H9 (cell line): ENCODE results near the gene GAL3ST1. TPM values are rescaled to one million over a fixed set of nuclear protein-coding genes. Genes with fewer than 3 reads are reported as not detected.

ENCODE experiments used
- DNase-seq: peaks from one replicate; pipeline ENCODE4 v3.0.0-alpha.2; 2017
- H2AFZ ChIP-seq: one replicate; pipeline ENCODE4 v1.6.1; 2013; ENCODE audit warnings: mild to moderate bottlenecking, low read length, control low read depth, moderate library complexity
- H2AK5ac ChIP-seq: 2 replicates; pipeline ENCODE4 v1.6.1; 2013; ENCODE audit warnings: low read length, control low read depth, mixed read lengths; ENCODE audit not compliant: insufficient read length
- H2BK120ac ChIP-seq: one replicate; pipeline ENCODE4 v1.6.1; 2013; ENCODE audit warnings: low read depth, mild to moderate bottlenecking, low read length, control low read depth, inconsistent platforms; ENCODE audit not compliant: poor library complexity, severe bottlenecking
- H2BK12ac ChIP-seq: 2 replicates; pipeline ENCODE4 v1.6.1; 2013; ENCODE audit warnings: low read length, control low read depth, mixed read lengths, low read depth; ENCODE audit not compliant: insufficient read length
- H2BK15ac ChIP-seq: 2 replicates; pipeline ENCODE4 v1.6.1; 2013; ENCODE audit warnings: low read depth, low read length, control low read depth
- H2BK20ac ChIP-seq: one replicate; pipeline ENCODE4 v1.6.1; 2013; ENCODE audit warnings: low read depth, mild to moderate bottlenecking, low read length, control low read depth, inconsistent platforms; ENCODE audit not compliant: poor library complexity, severe bottlenecking
- H2BK5ac ChIP-seq: 2 replicates; pipeline ENCODE4 v1.6.1; 2013; ENCODE audit warnings: low read length, control low read depth, mixed read lengths; ENCODE audit not compliant: insufficient read length
- H3K14ac ChIP-seq: 2 replicates; pipeline ENCODE4 v1.6.1; 2013; ENCODE audit warnings: low read length, control low read depth; ENCODE audit not compliant: insufficient read depth
- H3K18ac ChIP-seq: 2 replicates; pipeline ENCODE4 v1.6.1; 2013; ENCODE audit warnings: low read depth, mild to moderate bottlenecking, mixed read lengths, low read length, control low read depth; ENCODE audit not compliant: insufficient read length
- H3K23ac ChIP-seq: 2 replicates; pipeline ENCODE4 v1.6.1; 2013; ENCODE audit warnings: low read length, control low read depth, mixed read lengths, low read depth; ENCODE audit not compliant: insufficient read length
- H3K23me2 ChIP-seq: 2 replicates; pipeline ENCODE4 v1.6.1; 2013; ENCODE audit warnings: low read depth, mild to moderate bottlenecking, mixed read lengths, low read length, control low read depth; ENCODE audit not compliant: insufficient read length, poor library complexity, severe bottlenecking
- H3K27ac ChIP-seq: 2 replicates; pipeline ENCODE4 v1.5.1; 2013; ENCODE audit warnings: low read length, control low read depth, mixed read lengths, low read depth; ENCODE audit not compliant: insufficient read length
- H3K27me3 ChIP-seq: 2 replicates; pipeline ENCODE4 v1.6.1; 2013; ENCODE audit warnings: low read length, control low read depth, inconsistent platforms; ENCODE audit not compliant: insufficient read depth
- H3K4ac ChIP-seq: 2 replicates; pipeline ENCODE4 v1.6.1; 2013; ENCODE audit warnings: low read depth, mild to moderate bottlenecking, control low read depth, inconsistent platforms, low read length, moderate library complexity
- H3K4me1 ChIP-seq: 2 replicates; pipeline ENCODE4 v1.6.1; 2013; ENCODE audit warnings: low read length, control low read depth, inconsistent platforms; ENCODE audit not compliant: insufficient read depth
- H3K4me2 ChIP-seq: 2 replicates; pipeline ENCODE4 v1.6.1; 2013; ENCODE audit warnings: low read length, control low read depth, mixed read lengths; ENCODE audit not compliant: insufficient read length, insufficient read depth
- H3K56ac ChIP-seq: 2 replicates; pipeline ENCODE4 v1.6.1; 2013; ENCODE audit warnings: low read depth, mild to moderate bottlenecking, mixed read lengths, low read length, control low read depth; ENCODE audit not compliant: insufficient read length
- H3K79me1 ChIP-seq: 2 replicates; pipeline ENCODE4 v1.6.1; 2013; ENCODE audit warnings: low read depth, mild to moderate bottlenecking, moderate library complexity, low read length, control low read depth, inconsistent platforms; ENCODE audit not compliant: insufficient read depth, poor library complexity, severe bottlenecking
- H3K79me2 ChIP-seq: 2 replicates; pipeline ENCODE4 v1.6.1; 2013; ENCODE audit warnings: low read length, control low read depth, inconsistent platforms; ENCODE audit not compliant: insufficient read depth
- H3K9ac ChIP-seq: 2 replicates; pipeline ENCODE4 v1.6.1; 2013; ENCODE audit warnings: low read length, control low read depth, mixed read lengths; ENCODE audit not compliant: insufficient read length; ENCODE audit errors: extremely low read depth
- H3K9me3 ChIP-seq: one replicate; pipeline ENCODE4 v1.6.1; 2013; ENCODE audit warnings: low read depth, low read length, inconsistent platforms; ENCODE audit not compliant: control insufficient read depth
- H3T11ph ChIP-seq: one replicate; pipeline ENCODE4 v1.6.1; 2013; ENCODE audit warnings: mild to moderate bottlenecking, low read length, control low read depth, inconsistent platforms
- H4K20me1 ChIP-seq: one replicate; pipeline ENCODE4 v1.6.1; 2013; ENCODE audit not compliant: control insufficient read depth, insufficient read length, insufficient read depth
- H4K5ac ChIP-seq: 2 replicates; pipeline ENCODE4 v1.6.1; 2013; ENCODE audit warnings: low read depth, mild to moderate bottlenecking, mixed read lengths, low read length, control low read depth; ENCODE audit not compliant: insufficient read length
- H4K8ac ChIP-seq: replicated peaks from 2 replicates; pipeline ENCODE4 v1.6.1; 2013; ENCODE audit warnings: low read length, control low read depth, mixed read lengths, low read depth; ENCODE audit not compliant: insufficient read length
- H4K91ac ChIP-seq: 2 replicates; pipeline ENCODE4 v1.6.1; 2013; ENCODE audit warnings: low read depth, mild to moderate bottlenecking, moderate library complexity, mixed read lengths, low read length, control low read depth; ENCODE audit not compliant: insufficient read length
- H3K27ac Mint-ChIP-seq, 3 experiments: 2 replicates in 2 of 3; 3 replicates in 1 of 3; pipeline ENCODE4 v1.8.0; 2020 to 2021; ENCODE audit warnings: mixed read lengths in 3 of 3, mild to moderate bottlenecking in 1 of 3, moderate library complexity in 1 of 3
- H3K27me3 Mint-ChIP-seq: 2 replicates; pipeline ENCODE4 v1.8.0; 2021; ENCODE audit warnings: low read depth, mild to moderate bottlenecking, moderate library complexity, mixed read lengths
- H3K36me3 Mint-ChIP-seq, 3 experiments: 2 replicates in 2 of 3; 3 replicates in 1 of 3; pipeline ENCODE4 v1.8.0; 2020 to 2021; ENCODE audit warnings: low read depth in 3 of 3, mixed read lengths in 3 of 3; ENCODE audit not compliant: insufficient read depth in 1 of 3
- H3K4me1 Mint-ChIP-seq, 2 experiments: 2 replicates each; pipeline ENCODE4 v1.8.0; 2020; ENCODE audit warnings: mixed read lengths in 2 of 2
- H3K4me3 Mint-ChIP-seq, 2 experiments: 2 replicates in 1 of 2; 3 replicates in 1 of 2; pipeline ENCODE4 v1.8.0; 2020 to 2021; ENCODE audit warnings: mild to moderate bottlenecking in 2 of 2, mixed read lengths in 2 of 2, moderate library complexity in 1 of 2
- H3K9me3 Mint-ChIP-seq, 2 experiments: 2 replicates in 1 of 2; 3 replicates in 1 of 2; pipeline ENCODE4 v1.8.0; 2020; ENCODE audit warnings: mild to moderate bottlenecking in 2 of 2, mixed read lengths in 2 of 2, moderate library complexity in 1 of 2
- CTCF ChIP-seq: fragments of 200-600 bp; sonication (generic); conservative IDR thresholded peaks from 3 replicates; pipeline ENCODE4 v1.8.0; 2021; ENCODE audit warnings: antibody characterized with exemption, mild to moderate bottlenecking
- WGBS: extraction: QIAGEN DNeasy Blood & Tissue Kit; methylation state at CpG from one replicate; pipeline ENCODE4 v1.1.7; 2013; ENCODE audit warnings: missing lambda C conversion rate, low lambda C conversion rate, mixed read lengths; ENCODE audit not compliant: insufficient read length; ENCODE audit errors: extremely low coverage; 5-methylcytosine and 5-hydroxymethylcytosine counted together
- total RNA-seq: library from RNA; stranded (reverse); gene quantifications from 2 replicates; pipeline ENCODE4 v1.2.1, GENCODE V29; 2021

GAL3ST1 gene
- total RNA-seq, 1 experiment from 2014 or later: 5.1 TPM

- Mint-ChIP-seq H3K27me3 (peaks cover 6% of the 10 kb centered on the region), H3K4me1 (no peaks in the 10 kb centered on the region), H3K4me3 (no peak overlapping the region), H3K9me3 (peaks cover 3 to 5% of the 10 kb centered on the region in 2 experiments; a peak in 2 of 5 replicates), H3K36me3 (no peaks in the 10 kb centered on the region), H3K27ac (no peak overlapping the region)
- Histone ChIP-seq H4K5ac (no peak overlapping the region), H3K9me3 (no peaks in the 10 kb centered on the region), H3K56ac (no peak overlapping the region), H3K4me1 (no peaks in the 10 kb centered on the region), H2BK12ac (no peak overlapping the region), H3K4ac (no peak overlapping the region), H2AK5ac (no peak overlapping the region), H3K4me2 (no peak overlapping the region), H3K23me2 (no peaks in the 10 kb centered on the region), H3K18ac (no peak overlapping the region), H3K9ac (no peak overlapping the region), H2BK5ac (no peak overlapping the region), H4K91ac (no peak overlapping the region), H2BK20ac (no peak overlapping the region), H3K27me3 (no peaks in the 10 kb centered on the region), H3K27ac (no peak overlapping the region), H4K20me1 (no peaks in the 10 kb centered on the region), H3T11ph (no peak overlapping the region), H2BK15ac (no peak overlapping the region), H3K79me1 (no peaks in the 10 kb centered on the region), H2BK120ac (no peak overlapping the region), H3K23ac (no peak overlapping the region), H4K8ac (no peak overlapping the region), H3K14ac (no peak overlapping the region), H2AFZ (no peak overlapping the region), H3K79me2 (no peaks in the 10 kb centered on the region)
- no peak for TF ChIP-seq CTCF
- WGBS: no CpG with 5 or more reads among the region's 9 CpGs
- DNase-seq: peak; percentile 13
Observed at GRCh38 chr22:30511109-30511508, 63.4 kb downstream of the GAL3ST1 start.
